H9 (cell line): ENCODE results near the gene RUNX2. TPM values are rescaled to one million over a fixed set of nuclear protein-coding genes. Genes with fewer than 3 reads are reported as not detected.

ENCODE experiments used
- DNase-seq: peaks from one replicate; pipeline ENCODE4 v3.0.0-alpha.2; 2017
- H2AFZ ChIP-seq: one replicate; pipeline ENCODE4 v1.6.1; 2013; ENCODE audit warnings: mild to moderate bottlenecking, low read length, control low read depth, moderate library complexity
- H2AK5ac ChIP-seq: 2 replicates; pipeline ENCODE4 v1.6.1; 2013; ENCODE audit warnings: low read length, control low read depth, mixed read lengths; ENCODE audit not compliant: insufficient read length
- H2BK120ac ChIP-seq: one replicate; pipeline ENCODE4 v1.6.1; 2013; ENCODE audit warnings: low read depth, mild to moderate bottlenecking, low read length, control low read depth, inconsistent platforms; ENCODE audit not compliant: poor library complexity, severe bottlenecking
- H2BK12ac ChIP-seq: 2 replicates; pipeline ENCODE4 v1.6.1; 2013; ENCODE audit warnings: low read length, control low read depth, mixed read lengths, low read depth; ENCODE audit not compliant: insufficient read length
- H2BK15ac ChIP-seq: 2 replicates; pipeline ENCODE4 v1.6.1; 2013; ENCODE audit warnings: low read depth, low read length, control low read depth
- H2BK20ac ChIP-seq: one replicate; pipeline ENCODE4 v1.6.1; 2013; ENCODE audit warnings: low read depth, mild to moderate bottlenecking, low read length, control low read depth, inconsistent platforms; ENCODE audit not compliant: poor library complexity, severe bottlenecking
- H2BK5ac ChIP-seq: 2 replicates; pipeline ENCODE4 v1.6.1; 2013; ENCODE audit warnings: low read length, control low read depth, mixed read lengths; ENCODE audit not compliant: insufficient read length
- H3K14ac ChIP-seq: 2 replicates; pipeline ENCODE4 v1.6.1; 2013; ENCODE audit warnings: low read length, control low read depth; ENCODE audit not compliant: insufficient read depth
- H3K18ac ChIP-seq: 2 replicates; pipeline ENCODE4 v1.6.1; 2013; ENCODE audit warnings: low read depth, mild to moderate bottlenecking, mixed read lengths, low read length, control low read depth; ENCODE audit not compliant: insufficient read length
- H3K23ac ChIP-seq: 2 replicates; pipeline ENCODE4 v1.6.1; 2013; ENCODE audit warnings: low read length, control low read depth, mixed read lengths, low read depth; ENCODE audit not compliant: insufficient read length
- H3K23me2 ChIP-seq: 2 replicates; pipeline ENCODE4 v1.6.1; 2013; ENCODE audit warnings: low read depth, mild to moderate bottlenecking, mixed read lengths, low read length, control low read depth; ENCODE audit not compliant: insufficient read length, poor library complexity, severe bottlenecking
- H3K27ac ChIP-seq: 2 replicates; pipeline ENCODE4 v1.5.1; 2013; ENCODE audit warnings: low read length, control low read depth, mixed read lengths, low read depth; ENCODE audit not compliant: insufficient read length
- H3K27me3 ChIP-seq: 2 replicates; pipeline ENCODE4 v1.6.1; 2013; ENCODE audit warnings: low read length, control low read depth, inconsistent platforms; ENCODE audit not compliant: insufficient read depth
- H3K4ac ChIP-seq: 2 replicates; pipeline ENCODE4 v1.6.1; 2013; ENCODE audit warnings: low read depth, mild to moderate bottlenecking, control low read depth, inconsistent platforms, low read length, moderate library complexity
- H3K4me1 ChIP-seq: 2 replicates; pipeline ENCODE4 v1.6.1; 2013; ENCODE audit warnings: low read length, control low read depth, inconsistent platforms; ENCODE audit not compliant: insufficient read depth
- H3K4me2 ChIP-seq: 2 replicates; pipeline ENCODE4 v1.6.1; 2013; ENCODE audit warnings: low read length, control low read depth, mixed read lengths; ENCODE audit not compliant: insufficient read length, insufficient read depth
- H3K56ac ChIP-seq: 2 replicates; pipeline ENCODE4 v1.6.1; 2013; ENCODE audit warnings: low read depth, mild to moderate bottlenecking, mixed read lengths, low read length, control low read depth; ENCODE audit not compliant: insufficient read length
- H3K79me1 ChIP-seq: 2 replicates; pipeline ENCODE4 v1.6.1; 2013; ENCODE audit warnings: low read depth, mild to moderate bottlenecking, moderate library complexity, low read length, control low read depth, inconsistent platforms; ENCODE audit not compliant: insufficient read depth, poor library complexity, severe bottlenecking
- H3K79me2 ChIP-seq: 2 replicates; pipeline ENCODE4 v1.6.1; 2013; ENCODE audit warnings: low read length, control low read depth, inconsistent platforms; ENCODE audit not compliant: insufficient read depth
- H3K9ac ChIP-seq: 2 replicates; pipeline ENCODE4 v1.6.1; 2013; ENCODE audit warnings: low read length, control low read depth, mixed read lengths; ENCODE audit not compliant: insufficient read length; ENCODE audit errors: extremely low read depth
- H3K9me3 ChIP-seq: one replicate; pipeline ENCODE4 v1.6.1; 2013; ENCODE audit warnings: low read depth, low read length, inconsistent platforms; ENCODE audit not compliant: control insufficient read depth
- H3T11ph ChIP-seq: one replicate; pipeline ENCODE4 v1.6.1; 2013; ENCODE audit warnings: mild to moderate bottlenecking, low read length, control low read depth, inconsistent platforms
- H4K20me1 ChIP-seq: one replicate; pipeline ENCODE4 v1.6.1; 2013; ENCODE audit not compliant: control insufficient read depth, insufficient read length, insufficient read depth
- H4K5ac ChIP-seq: 2 replicates; pipeline ENCODE4 v1.6.1; 2013; ENCODE audit warnings: low read depth, mild to moderate bottlenecking, mixed read lengths, low read length, control low read depth; ENCODE audit not compliant: insufficient read length
- H4K8ac ChIP-seq: replicated peaks from 2 replicates; pipeline ENCODE4 v1.6.1; 2013; ENCODE audit warnings: low read length, control low read depth, mixed read lengths, low read depth; ENCODE audit not compliant: insufficient read length
- H4K91ac ChIP-seq: 2 replicates; pipeline ENCODE4 v1.6.1; 2013; ENCODE audit warnings: low read depth, mild to moderate bottlenecking, moderate library complexity, mixed read lengths, low read length, control low read depth; ENCODE audit not compliant: insufficient read length
- H3K27ac Mint-ChIP-seq, 3 experiments: 2 replicates in 2 of 3; 3 replicates in 1 of 3; pipeline ENCODE4 v1.8.0; 2020 to 2021; ENCODE audit warnings: mixed read lengths in 3 of 3, mild to moderate bottlenecking in 1 of 3, moderate library complexity in 1 of 3
- H3K27me3 Mint-ChIP-seq: 2 replicates; pipeline ENCODE4 v1.8.0; 2021; ENCODE audit warnings: low read depth, mild to moderate bottlenecking, moderate library complexity, mixed read lengths
- H3K36me3 Mint-ChIP-seq, 3 experiments: 2 replicates in 2 of 3; 3 replicates in 1 of 3; pipeline ENCODE4 v1.8.0; 2020 to 2021; ENCODE audit warnings: low read depth in 3 of 3, mixed read lengths in 3 of 3; ENCODE audit not compliant: insufficient read depth in 1 of 3
- H3K4me1 Mint-ChIP-seq, 2 experiments: 2 replicates each; pipeline ENCODE4 v1.8.0; 2020; ENCODE audit warnings: mixed read lengths in 2 of 2
- H3K4me3 Mint-ChIP-seq, 2 experiments: 2 replicates in 1 of 2; 3 replicates in 1 of 2; pipeline ENCODE4 v1.8.0; 2020 to 2021; ENCODE audit warnings: mild to moderate bottlenecking in 2 of 2, mixed read lengths in 2 of 2, moderate library complexity in 1 of 2
- H3K9me3 Mint-ChIP-seq, 2 experiments: 2 replicates in 1 of 2; 3 replicates in 1 of 2; pipeline ENCODE4 v1.8.0; 2020; ENCODE audit warnings: mild to moderate bottlenecking in 2 of 2, mixed read lengths in 2 of 2, moderate library complexity in 1 of 2
- WGBS: extraction: QIAGEN DNeasy Blood & Tissue Kit; methylation state at CpG from one replicate; pipeline ENCODE4 v1.1.7; 2013; ENCODE audit warnings: missing lambda C conversion rate, low lambda C conversion rate, mixed read lengths; ENCODE audit not compliant: insufficient read length; ENCODE audit errors: extremely low coverage; 5-methylcytosine and 5-hydroxymethylcytosine counted together
- total RNA-seq: library from RNA; stranded (reverse); gene quantifications from 2 replicates; pipeline ENCODE4 v1.2.1, GENCODE V29; 2021
- TF ChIP-seq, protein P1 (sequence below): fragments of 200-600 bp; sonication (generic); conservative IDR thresholded peaks from 3 replicates; pipeline ENCODE4 v1.8.0; 2021; ENCODE audit warnings: antibody characterized with exemption, mild to moderate bottlenecking

Gene RUNX2
- total RNA-seq, 1 experiment from 2014 or later = 0.15 TPM

DNA sequence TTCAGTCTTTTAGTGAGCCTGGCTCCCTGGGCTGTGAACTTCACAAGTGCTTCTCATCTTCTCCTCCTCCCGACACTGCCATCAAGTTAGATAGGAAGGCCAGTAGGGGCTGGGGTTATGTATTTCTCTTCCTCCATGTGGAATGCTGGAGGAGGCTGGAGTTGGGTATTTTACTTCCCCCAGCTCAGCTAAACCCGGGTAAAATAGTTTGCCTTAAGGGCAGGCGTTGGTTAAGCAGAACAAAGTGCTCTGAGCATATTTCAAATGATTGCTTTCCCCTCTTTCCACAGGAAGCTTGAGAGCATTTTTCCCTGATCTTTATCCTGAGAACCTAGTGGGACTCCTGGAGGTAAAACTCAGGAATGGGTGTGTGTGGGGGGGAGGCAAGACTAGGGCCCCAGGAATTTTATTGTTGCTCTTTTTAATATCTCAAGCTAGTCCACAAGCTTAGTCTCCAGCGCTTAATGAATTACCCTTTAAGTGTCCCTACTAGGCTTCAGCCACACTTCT is 66.5 kb downstream of the RUNX2 start:
- Mint-ChIP-seq H3K36me3 (no peaks in the 10 kb centered on the region), H3K4me1 (no peaks in the 10 kb centered on the region), H3K27me3 (peaks cover 3% of the 10 kb centered on the region; the same call in 1 of the 2 replicates), H3K9me3 (0 out of 5 replicates have a peak, but pooled peaks cover 0 to 2% of the 10 kb centered on the region in 2 experiments), H3K27ac (no peak overlapping the region), H3K4me3 (no peak overlapping the region)
- H2BK120ac ChIP-seq = no peak overlapping the region
- no peaks in the 10 kb centered on the region for H4K20me1 ChIP-seq
- TF ChIP-seq, protein P1, sequence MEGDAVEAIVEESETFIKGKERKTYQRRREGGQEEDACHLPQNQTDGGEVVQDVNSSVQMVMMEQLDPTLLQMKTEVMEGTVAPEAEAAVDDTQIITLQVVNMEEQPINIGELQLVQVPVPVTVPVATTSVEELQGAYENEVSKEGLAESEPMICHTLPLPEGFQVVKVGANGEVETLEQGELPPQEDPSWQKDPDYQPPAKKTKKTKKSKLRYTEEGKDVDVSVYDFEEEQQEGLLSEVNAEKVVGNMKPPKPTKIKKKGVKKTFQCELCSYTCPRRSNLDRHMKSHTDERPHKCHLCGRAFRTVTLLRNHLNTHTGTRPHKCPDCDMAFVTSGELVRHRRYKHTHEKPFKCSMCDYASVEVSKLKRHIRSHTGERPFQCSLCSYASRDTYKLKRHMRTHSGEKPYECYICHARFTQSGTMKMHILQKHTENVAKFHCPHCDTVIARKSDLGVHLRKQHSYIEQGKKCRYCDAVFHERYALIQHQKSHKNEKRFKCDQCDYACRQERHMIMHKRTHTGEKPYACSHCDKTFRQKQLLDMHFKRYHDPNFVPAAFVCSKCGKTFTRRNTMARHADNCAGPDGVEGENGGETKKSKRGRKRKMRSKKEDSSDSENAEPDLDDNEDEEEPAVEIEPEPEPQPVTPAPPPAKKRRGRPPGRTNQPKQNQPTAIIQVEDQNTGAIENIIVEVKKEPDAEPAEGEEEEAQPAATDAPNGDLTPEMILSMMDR = no peak
- no peak overlapping the region for H2BK12ac ChIP-seq
- no peak overlapping the region for H2BK15ac ChIP-seq
- no peak overlapping the region for H4K8ac ChIP-seq
- no peak overlapping the region for H2AK5ac ChIP-seq
- no peak overlapping the region for H3K23ac ChIP-seq
- H3K9ac ChIP-seq = no peak overlapping the region
- H3K9me3 ChIP-seq = no peaks in the 10 kb centered on the region
- no peaks in the 10 kb centered on the region for H3K23me2 ChIP-seq
- no peaks in the 10 kb centered on the region for H3K79me2 ChIP-seq
- H3K27ac ChIP-seq = no peak overlapping the region
- H2BK20ac ChIP-seq = no peak overlapping the region
- no peaks in the 10 kb centered on the region for H3K27me3 ChIP-seq
- H2AFZ ChIP-seq = no peak overlapping the region
- H4K91ac ChIP-seq = no peak overlapping the region
- H3K4me1 ChIP-seq = no peaks in the 10 kb centered on the region
- DNase-seq = no peak
- no peak overlapping the region for H3K4ac ChIP-seq
- H3K14ac ChIP-seq = no peak overlapping the region
- H3K18ac ChIP-seq = no peak overlapping the region
- H3K79me1 ChIP-seq = no peaks in the 10 kb centered on the region
- H4K5ac ChIP-seq = no peak overlapping the region
- H3K4me2 ChIP-seq = no peak overlapping the region
- no peak overlapping the region for H3K56ac ChIP-seq
- no peak overlapping the region for H2BK5ac ChIP-seq
- no peak overlapping the region for H3T11ph ChIP-seq
- no CpG with 5 or more reads among the region's 4 CpGs for WGBS
